ENCODE measurements around the gene PIWIL4.

Gene PIWIL4

GRCh38 chr11:94567181-94567670 lies at the start of gene PIWIL4:
Gene PIWIL4, plus strand, starts transcription at chr11:94567368. Its CDS starts 151 bp downstream, at chr11:94567519.
- DNase-seq (ENCODE audit: low read depth in 2 of 3, low spot score in 2 of 3): no peak

- DNase-seq (ENCODE audit: low read depth in 2 of 3, low spot score in 2 of 3): no peak
Observed at GRCh38 chr11:94518300-94518699, 48.9 kb upstream of the PIWIL4 start.

- DNase-seq (ENCODE audit: low read depth in 2 of 3, low spot score in 2 of 3): no peak
Observed at GRCh38 chr11:94519478-94520084, 47.6 kb upstream of the PIWIL4 start.

- DNase-seq (ENCODE audit: low read depth in 2 of 3, low spot score in 2 of 3): no peak
Observed at GRCh38 chr11:94521684-94522083, 45.5 kb upstream of the PIWIL4 start.

- DNase-seq (ENCODE audit: low read depth in 2 of 3, low spot score in 2 of 3): no peak
Observed at GRCh38 chr11:94524341-94524740, 42.8 kb upstream of the PIWIL4 start.

- DNase-seq (ENCODE audit: low read depth in 2 of 3, low spot score in 2 of 3): no peak
Observed at GRCh38 chr11:94525546-94526324, 41.4 kb upstream of the PIWIL4 start.

GRCh38 chr11:94526645-94527438 lies 40.3 kb upstream of the PIWIL4 start:
- no peak for DNase-seq (ENCODE audit: low read depth in 2 of 3, low spot score in 2 of 3)

GRCh38 chr11:94528551-94528950 lies 38.6 kb upstream of the PIWIL4 start:
- no peak for DNase-seq (ENCODE audit: low read depth in 2 of 3, low spot score in 2 of 3)

- no peak for DNase-seq (ENCODE audit: low read depth in 2 of 3, low spot score in 2 of 3)
Observed at GRCh38 chr11:94532211-94532610, 35.0 kb upstream of the PIWIL4 start.

GRCh38 chr11:94533206-94533605 lies 34.0 kb upstream of the PIWIL4 start:
- no peak for DNase-seq (ENCODE audit: low read depth in 2 of 3, low spot score in 2 of 3)

- DNase-seq (ENCODE audit: low read depth in 2 of 3, low spot score in 2 of 3): no peak
Observed at GRCh38 chr11:94533696-94534630, 33.2 kb upstream of the PIWIL4 start.

- no peak for DNase-seq (ENCODE audit: low read depth in 2 of 3, low spot score in 2 of 3)
Observed at GRCh38 chr11:94536386-94536785, 30.8 kb upstream of the PIWIL4 start.

GRCh38 chr11:94537031-94537600 lies 30.1 kb upstream of the PIWIL4 start:
- no peak for DNase-seq (ENCODE audit: low read depth in 2 of 3, low spot score in 2 of 3)

GRCh38 chr11:94539420-94539819 lies 27.7 kb upstream of the PIWIL4 start:
- no peak for DNase-seq (ENCODE audit: low read depth in 2 of 3, low spot score in 2 of 3)

- peak; percentile 58 to 60 (median 59) for DNase-seq (ENCODE audit: low read depth in 2 of 3, low spot score in 2 of 3)
Observed at GRCh38 chr11:94543695-94544645, 23.2 kb upstream of the PIWIL4 start, which contains the start of gene FUT4. Gene FUT4, plus strand, starts transcription at chr11:94543921. Its CDS starts 213 bp downstream, at chr11:94544134.

- peak in 1 of 3 experiments; percentile 26 for DNase-seq (ENCODE audit: low read depth in 2 of 3, low spot score in 2 of 3)
Observed at GRCh38 chr11:94544646-94545263, 22.4 kb upstream of the PIWIL4 start.

- DNase-seq (ENCODE audit: low read depth in 2 of 3, low spot score in 2 of 3): no peak
Observed at GRCh38 chr11:94545264-94546161, 21.7 kb upstream of the PIWIL4 start.

- DNase-seq (ENCODE audit: low read depth in 2 of 3, low spot score in 2 of 3): no peak
Observed at GRCh38 chr11:94546162-94546470, 21.1 kb upstream of the PIWIL4 start.
